GM21390 (cell line): ENCODE data around the gene SLC6A18.
"Not testable (repeated sequence)": the region's sequence is repeated elsewhere in the genome, so short reads cannot be mapped to it uniquely, and the experiment has no call there.

ENCODE experiments used
- ATAC-seq: cut with Tn5 transposase; IDR thresholded peaks from one replicate; pipeline ENCODE4 v1.9.1; 2021; ENCODE audit not compliant: unreplicated experiment

Gene SLC6A18

GRCh38 chr5:1288439-1289335, 63.5 kb downstream of the SLC6A18 start:
- ATAC-seq: no peak

GRCh38 chr5:1289559-1289958, 64.4 kb downstream of the SLC6A18 start:
- ATAC-seq: not testable (repeated sequence)

- ATAC-seq: not testable (repeated sequence)
Observed at GRCh38 chr5:1290956-1291355, 65.8 kb downstream of the SLC6A18 start.

- ATAC-seq: no peak
Observed at GRCh38 chr5:1291611-1292080, 66.5 kb downstream of the SLC6A18 start.

GRCh38 chr5:1292139-1292538, 67.0 kb downstream of the SLC6A18 start:
- no peak for ATAC-seq

- ATAC-seq: no peak
Observed at GRCh38 chr5:1292846-1293415, 67.8 kb downstream of the SLC6A18 start.

GRCh38 chr5:1293416-1294205, 68.4 kb downstream of the SLC6A18 start:
- ATAC-seq: no peak

- ATAC-seq: no peak
Observed at GRCh38 chr5:1294206-1294834, 69.1 kb downstream of the SLC6A18 start.

GRCh38 chr5:1294835-1295649, 69.9 kb downstream of the SLC6A18 start, which contains the start of gene TERT:
TERT (minus strand) TSS chr5:1295068; CDS start chr5:1294989, 79 bp downstream.
- ATAC-seq: no peak

GRCh38 chr5:1295650-1296037, 70.5 kb downstream of the SLC6A18 start:
- ATAC-seq: no peak
